ENCODE data around the gene PPP1R17. TPM values are rescaled to one million over a fixed set of nuclear protein-coding genes. Genes with fewer than 3 reads are reported as not detected.

PPP1R17 gene
- total and polyA plus RNA-seq, 4 donors = not detected

DNA sequence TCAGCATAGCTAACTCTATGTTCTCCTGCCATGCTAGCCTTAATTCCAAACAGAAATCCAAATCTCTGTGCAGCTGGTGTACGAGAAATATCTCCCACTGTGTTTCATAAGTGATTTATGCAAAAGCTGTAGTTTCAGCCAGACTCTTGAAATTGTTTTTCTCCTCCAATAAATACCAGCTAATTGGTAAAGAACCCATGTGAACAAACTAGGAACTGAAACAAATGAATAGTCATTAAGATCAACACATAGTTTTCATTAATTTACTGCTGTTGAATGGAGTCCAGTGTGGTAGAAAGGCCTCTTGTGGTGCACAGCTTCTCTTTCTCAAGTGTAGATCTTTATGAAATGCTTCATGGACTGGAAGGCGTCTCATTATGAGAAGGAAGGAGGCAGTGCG is 18.4 kb downstream of the PPP1R17 start:
- no peak overlapping the region for H3K27ac ChIP-seq (ENCODE audit: low read depth in 1 of 2, low read length in 2 of 2)
- WGBS = 77% methylated on average over 3 of the region's 3 CpGs
- peaks cover 0 to 4% (median 2%) of the 10 kb centered on the region in 4 donors for H3K27me3 ChIP-seq (ENCODE audit: control insufficient read depth in 4 of 4, insufficient read depth in 4 of 4, low read length in 3 of 4)
- no peaks in the 10 kb centered on the region for H3K36me3 ChIP-seq (ENCODE audit: control insufficient read depth in 4 of 4, insufficient read depth in 3 of 4, low read depth in 1 of 4, low read length in 3 of 4)
- no peak for DNase-seq (ENCODE audit: low spot score)
- H3K4me1 ChIP-seq (ENCODE audit: control insufficient read depth in 4 of 4, insufficient read depth in 4 of 4, low read length in 3 of 4) = no peaks in the 10 kb centered on the region
- TF ChIP-seq, protein P1, sequence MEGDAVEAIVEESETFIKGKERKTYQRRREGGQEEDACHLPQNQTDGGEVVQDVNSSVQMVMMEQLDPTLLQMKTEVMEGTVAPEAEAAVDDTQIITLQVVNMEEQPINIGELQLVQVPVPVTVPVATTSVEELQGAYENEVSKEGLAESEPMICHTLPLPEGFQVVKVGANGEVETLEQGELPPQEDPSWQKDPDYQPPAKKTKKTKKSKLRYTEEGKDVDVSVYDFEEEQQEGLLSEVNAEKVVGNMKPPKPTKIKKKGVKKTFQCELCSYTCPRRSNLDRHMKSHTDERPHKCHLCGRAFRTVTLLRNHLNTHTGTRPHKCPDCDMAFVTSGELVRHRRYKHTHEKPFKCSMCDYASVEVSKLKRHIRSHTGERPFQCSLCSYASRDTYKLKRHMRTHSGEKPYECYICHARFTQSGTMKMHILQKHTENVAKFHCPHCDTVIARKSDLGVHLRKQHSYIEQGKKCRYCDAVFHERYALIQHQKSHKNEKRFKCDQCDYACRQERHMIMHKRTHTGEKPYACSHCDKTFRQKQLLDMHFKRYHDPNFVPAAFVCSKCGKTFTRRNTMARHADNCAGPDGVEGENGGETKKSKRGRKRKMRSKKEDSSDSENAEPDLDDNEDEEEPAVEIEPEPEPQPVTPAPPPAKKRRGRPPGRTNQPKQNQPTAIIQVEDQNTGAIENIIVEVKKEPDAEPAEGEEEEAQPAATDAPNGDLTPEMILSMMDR (IDR thresholded peaks at IDR 0.05; ENCODE audit: low read depth, low read length, missing input control) = no peak
- no peak for TF ChIP-seq JUND (IDR thresholded peaks at IDR 0.05)
- no peak for TF ChIP-seq EGR1 (IDR thresholded peaks at IDR 0.05; ENCODE audit: low read depth in 2 of 2)
- TF ChIP-seq YY1 (IDR thresholded peaks at IDR 0.05) = no peak
- TF ChIP-seq FOXA1 (IDR thresholded peaks at IDR 0.05) = no peak
- no peak for TF ChIP-seq SP1 (IDR thresholded peaks at IDR 0.05)
- TF ChIP-seq, protein P2, sequence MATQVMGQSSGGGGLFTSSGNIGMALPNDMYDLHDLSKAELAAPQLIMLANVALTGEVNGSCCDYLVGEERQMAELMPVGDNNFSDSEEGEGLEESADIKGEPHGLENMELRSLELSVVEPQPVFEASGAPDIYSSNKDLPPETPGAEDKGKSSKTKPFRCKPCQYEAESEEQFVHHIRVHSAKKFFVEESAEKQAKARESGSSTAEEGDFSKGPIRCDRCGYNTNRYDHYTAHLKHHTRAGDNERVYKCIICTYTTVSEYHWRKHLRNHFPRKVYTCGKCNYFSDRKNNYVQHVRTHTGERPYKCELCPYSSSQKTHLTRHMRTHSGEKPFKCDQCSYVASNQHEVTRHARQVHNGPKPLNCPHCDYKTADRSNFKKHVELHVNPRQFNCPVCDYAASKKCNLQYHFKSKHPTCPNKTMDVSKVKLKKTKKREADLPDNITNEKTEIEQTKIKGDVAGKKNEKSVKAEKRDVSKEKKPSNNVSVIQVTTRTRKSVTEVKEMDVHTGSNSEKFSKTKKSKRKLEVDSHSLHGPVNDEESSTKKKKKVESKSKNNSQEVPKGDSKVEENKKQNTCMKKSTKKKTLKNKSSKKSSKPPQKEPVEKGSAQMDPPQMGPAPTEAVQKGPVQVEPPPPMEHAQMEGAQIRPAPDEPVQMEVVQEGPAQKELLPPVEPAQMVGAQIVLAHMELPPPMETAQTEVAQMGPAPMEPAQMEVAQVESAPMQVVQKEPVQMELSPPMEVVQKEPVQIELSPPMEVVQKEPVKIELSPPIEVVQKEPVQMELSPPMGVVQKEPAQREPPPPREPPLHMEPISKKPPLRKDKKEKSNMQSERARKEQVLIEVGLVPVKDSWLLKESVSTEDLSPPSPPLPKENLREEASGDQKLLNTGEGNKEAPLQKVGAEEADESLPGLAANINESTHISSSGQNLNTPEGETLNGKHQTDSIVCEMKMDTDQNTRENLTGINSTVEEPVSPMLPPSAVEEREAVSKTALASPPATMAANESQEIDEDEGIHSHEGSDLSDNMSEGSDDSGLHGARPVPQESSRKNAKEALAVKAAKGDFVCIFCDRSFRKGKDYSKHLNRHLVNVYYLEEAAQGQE (IDR thresholded peaks at IDR 0.05) = no peak
- no peak for TF ChIP-seq FOXA2 (IDR thresholded peaks at IDR 0.05)
- TF ChIP-seq, protein P3, sequence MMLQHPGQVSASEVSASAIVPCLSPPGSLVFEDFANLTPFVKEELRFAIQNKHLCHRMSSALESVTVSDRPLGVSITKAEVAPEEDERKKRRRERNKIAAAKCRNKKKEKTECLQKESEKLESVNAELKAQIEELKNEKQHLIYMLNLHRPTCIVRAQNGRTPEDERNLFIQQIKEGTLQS (IDR thresholded peaks at IDR 0.05) = no peak
- TF ChIP-seq RXRA (IDR thresholded peaks at IDR 0.05) = no peak
- TF ChIP-seq, protein P4, sequence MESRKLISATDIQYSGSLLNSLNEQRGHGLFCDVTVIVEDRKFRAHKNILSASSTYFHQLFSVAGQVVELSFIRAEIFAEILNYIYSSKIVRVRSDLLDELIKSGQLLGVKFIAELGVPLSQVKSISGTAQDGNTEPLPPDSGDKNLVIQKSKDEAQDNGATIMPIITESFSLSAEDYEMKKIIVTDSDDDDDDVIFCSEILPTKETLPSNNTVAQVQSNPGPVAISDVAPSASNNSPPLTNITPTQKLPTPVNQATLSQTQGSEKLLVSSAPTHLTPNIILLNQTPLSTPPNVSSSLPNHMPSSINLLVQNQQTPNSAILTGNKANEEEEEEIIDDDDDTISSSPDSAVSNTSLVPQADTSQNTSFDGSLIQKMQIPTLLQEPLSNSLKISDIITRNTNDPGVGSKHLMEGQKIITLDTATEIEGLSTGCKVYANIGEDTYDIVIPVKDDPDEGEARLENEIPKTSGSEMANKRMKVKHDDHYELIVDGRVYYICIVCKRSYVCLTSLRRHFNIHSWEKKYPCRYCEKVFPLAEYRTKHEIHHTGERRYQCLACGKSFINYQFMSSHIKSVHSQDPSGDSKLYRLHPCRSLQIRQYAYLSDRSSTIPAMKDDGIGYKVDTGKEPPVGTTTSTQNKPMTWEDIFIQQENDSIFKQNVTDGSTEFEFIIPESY (IDR thresholded peaks at IDR 0.05) = no peak
- TF ChIP-seq RAD21 (IDR thresholded peaks at IDR 0.05) = no peak
- no peak for TF ChIP-seq GABPA (IDR thresholded peaks at IDR 0.05 in 1 of 2, conservative IDR thresholded peaks at IDR 0.05 in 1 of 2)
- TF ChIP-seq TAF1 (conservative IDR thresholded peaks at IDR 0.05) = no peak
- TF ChIP-seq NR2F2 (IDR thresholded peaks at IDR 0.05) = no peak
- no peak for TF ChIP-seq HNF4A (conservative IDR thresholded peaks at IDR 0.05)
- TF ChIP-seq, protein P5, sequence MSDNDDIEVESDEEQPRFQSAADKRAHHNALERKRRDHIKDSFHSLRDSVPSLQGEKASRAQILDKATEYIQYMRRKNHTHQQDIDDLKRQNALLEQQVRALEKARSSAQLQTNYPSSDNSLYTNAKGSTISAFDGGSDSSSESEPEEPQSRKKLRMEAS (IDR thresholded peaks at IDR 0.05) = no peak
- TF ChIP-seq HNF4G (IDR thresholded peaks at IDR 0.05) = no peak
- H3K9ac ChIP-seq (ENCODE audit: low read depth in 1 of 2, low read length in 2 of 2) = no peak overlapping the region
- H3K4me3 ChIP-seq (ENCODE audit: low read depth in 1 of 3, low read length in 3 of 3) = no peak overlapping the region
- peaks cover 0 to 2% (median 0%) of the 10 kb centered on the region in 4 donors for H3K9me3 ChIP-seq (ENCODE audit: control insufficient read depth in 4 of 4, low read length in 3 of 4)

All from liver (tissue), 9 donors.